Measurements from ENCODE around the gene CLIC6.
A peak's percentile ranks its signal among the peaks of the same experiment; 100 is the strongest.

CLIC6 gene

DNA sequence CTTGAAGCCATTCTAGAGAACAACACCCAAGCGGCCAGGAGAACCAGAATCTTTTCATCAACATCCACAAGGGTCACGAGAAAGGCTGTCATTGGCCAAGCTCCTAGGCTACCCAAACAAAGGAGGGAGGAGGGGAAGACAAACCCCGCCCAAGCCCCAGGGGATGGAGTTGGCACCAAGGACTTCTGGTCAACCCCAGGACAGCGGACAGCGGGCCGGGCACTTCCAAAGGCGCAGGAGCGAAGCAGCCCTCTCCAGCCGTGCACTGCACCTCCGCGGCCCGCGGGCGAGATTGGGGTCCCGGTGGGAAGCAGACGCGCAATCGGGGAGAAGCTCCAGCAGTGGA is at the start of gene CLIC6:
Gene CLIC6 (plus strand): TSS at position 192 of the 346 bp plus-strand sequence. CDS start 395 bp downstream, outside the sequence.
- Mint-ChIP-seq H3K27ac (no peak within 1 kb of the TSS), H3K27me3 (peaks cover 57% of the 10 kb centered on the region), H3K4me1 (peaks cover 4% of the 10 kb centered on the region), H3K36me3 (ENCODE audit: low read depth) (no peaks in the 10 kb centered on the region), H3K4me3 (peak within 1 kb of the TSS; percentile 49), H3K9me3 (no peaks in the 10 kb centered on the region)
- no peak for DNase-seq
- ATAC-seq = no peak

DNA sequence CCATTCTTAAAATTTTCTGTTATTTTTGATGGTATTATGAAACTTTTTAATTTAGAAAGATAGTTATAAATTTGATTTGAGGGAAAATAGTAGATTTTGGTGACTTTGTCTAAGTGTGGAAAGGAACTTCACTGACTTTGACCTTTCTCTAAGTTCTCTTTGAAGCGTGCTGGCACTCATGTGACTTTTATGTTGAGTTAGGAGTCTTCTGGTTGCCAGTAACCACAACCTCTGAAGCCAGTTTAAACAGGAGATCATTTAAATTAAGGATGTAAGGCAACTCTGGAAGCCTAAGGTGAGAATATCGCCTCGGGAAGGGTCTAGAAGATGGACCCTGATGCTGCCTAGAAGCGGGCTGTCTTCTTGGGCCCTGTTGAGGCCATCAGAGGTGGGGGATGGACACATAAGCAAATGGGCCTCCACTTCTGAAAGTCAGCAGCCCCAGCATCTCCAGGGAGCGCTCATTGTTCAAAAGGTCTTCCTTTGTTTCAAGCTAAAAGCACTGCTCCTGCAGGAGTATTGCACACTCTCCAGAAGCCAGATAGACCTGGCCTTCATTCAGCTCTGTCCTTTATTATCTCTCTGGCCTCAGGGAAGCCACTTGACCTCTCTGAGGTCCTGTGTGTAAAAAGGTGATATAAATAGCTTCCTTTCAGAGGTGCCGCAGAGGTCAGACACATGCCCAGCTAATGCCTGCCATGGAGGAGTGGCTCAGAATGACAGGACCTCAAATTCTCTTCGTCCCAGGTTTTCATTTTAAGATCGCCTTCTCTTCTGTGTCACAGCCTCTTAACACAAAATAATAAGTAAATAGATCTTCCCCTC is 48.7 kb upstream of the CLIC6 start:
- H3K4me1 Mint-ChIP-seq = peaks cover 4% of the 10 kb centered on the region
- H3K36me3 Mint-ChIP-seq (ENCODE audit: low read depth) = no peaks in the 10 kb centered on the region
- H3K9me3 Mint-ChIP-seq = no peaks in the 10 kb centered on the region
- no peak overlapping the region for H3K4me3 Mint-ChIP-seq
- DNase-seq (no peak), ATAC-seq (no peak)
- peaks cover 11% of the 10 kb centered on the region for H3K27me3 Mint-ChIP-seq
- no peak overlapping the region for H3K27ac Mint-ChIP-seq

DNA sequence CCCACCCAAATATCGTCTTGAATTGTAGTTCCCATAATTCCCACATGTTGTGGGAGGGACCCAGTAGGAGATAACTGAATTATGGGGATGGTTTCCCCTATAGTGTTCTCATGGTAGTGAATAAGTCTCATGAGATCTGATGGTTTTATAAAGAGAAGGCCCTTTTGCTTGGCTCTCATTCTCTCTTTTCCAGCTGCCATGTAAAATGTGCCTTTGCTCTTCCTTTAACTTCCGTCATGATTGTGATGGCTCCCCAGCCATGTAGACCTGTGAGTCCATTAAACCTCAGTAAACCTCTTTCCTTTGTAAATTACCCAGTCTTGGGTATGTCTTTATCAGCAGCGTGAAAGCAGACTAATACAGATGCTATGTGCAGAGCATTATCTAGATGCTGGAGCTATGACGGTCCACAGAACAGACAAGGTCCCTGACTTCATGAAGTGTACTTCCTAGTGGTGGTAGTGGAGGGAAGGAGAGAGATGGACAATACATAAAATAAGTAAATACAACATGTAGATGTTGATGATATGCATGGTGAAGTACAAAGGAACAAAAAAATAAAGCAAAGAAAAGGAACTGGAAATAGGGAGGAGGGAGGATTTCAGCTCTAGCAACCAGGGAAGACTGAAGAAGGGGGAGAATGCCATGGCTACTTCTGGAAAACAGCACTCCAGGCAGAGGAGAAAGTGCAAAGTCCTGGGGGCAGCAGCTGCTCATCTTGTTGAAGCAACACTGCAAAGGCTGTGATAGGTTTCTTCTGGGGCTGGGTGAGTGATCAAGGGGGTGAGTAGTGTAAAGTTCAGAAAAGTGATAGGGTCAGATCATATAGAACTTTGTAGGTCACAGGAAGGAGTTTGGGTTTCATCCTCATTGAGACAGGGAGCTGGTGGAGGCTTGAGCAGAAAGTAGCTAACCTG is 47.1 kb upstream of the CLIC6 start:
- ATAC-seq = no peak

DNA sequence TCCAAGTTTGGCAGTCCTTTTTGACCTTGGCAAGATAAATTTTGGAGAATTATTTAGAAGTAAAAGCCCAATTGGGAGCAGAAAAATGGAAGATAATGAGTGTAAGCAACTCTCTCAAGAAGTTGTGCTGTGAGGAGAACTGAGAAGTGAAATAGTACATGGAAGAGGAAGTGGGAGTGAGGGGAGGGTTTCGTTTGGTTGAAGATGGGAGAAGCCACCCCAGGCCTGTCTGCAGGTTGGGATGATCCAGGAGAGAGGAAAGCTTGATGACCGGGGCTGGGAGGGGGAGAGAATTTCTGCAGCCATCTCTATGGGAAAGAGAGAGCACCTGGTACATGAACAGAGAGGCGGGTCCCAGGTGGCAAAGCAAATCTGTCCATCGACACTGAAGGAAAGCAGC is 45.3 kb upstream of the CLIC6 start:
- Mint-ChIP-seq H3K4me1 (no peaks in the 10 kb centered on the region), H3K36me3 (ENCODE audit: low read depth) (no peaks in the 10 kb centered on the region), H3K4me3 (no peak overlapping the region), H3K27ac (no peak overlapping the region), H3K27me3 (peaks cover 16% of the 10 kb centered on the region), H3K9me3 (no peaks in the 10 kb centered on the region)
- ATAC-seq (no peak), DNase-seq (no peak)

More for the DNA sequence above, 47.1 kb upstream of the CLIC6 start:
- Mint-ChIP-seq H3K27ac (no peak overlapping the region), H3K4me3 (no peak overlapping the region), H3K27me3 (peaks cover 16% of the 10 kb centered on the region), H3K9me3 (no peaks in the 10 kb centered on the region), H3K4me1 (no peaks in the 10 kb centered on the region), H3K36me3 (ENCODE audit: low read depth) (no peaks in the 10 kb centered on the region)
- no peak for DNase-seq

DNA sequence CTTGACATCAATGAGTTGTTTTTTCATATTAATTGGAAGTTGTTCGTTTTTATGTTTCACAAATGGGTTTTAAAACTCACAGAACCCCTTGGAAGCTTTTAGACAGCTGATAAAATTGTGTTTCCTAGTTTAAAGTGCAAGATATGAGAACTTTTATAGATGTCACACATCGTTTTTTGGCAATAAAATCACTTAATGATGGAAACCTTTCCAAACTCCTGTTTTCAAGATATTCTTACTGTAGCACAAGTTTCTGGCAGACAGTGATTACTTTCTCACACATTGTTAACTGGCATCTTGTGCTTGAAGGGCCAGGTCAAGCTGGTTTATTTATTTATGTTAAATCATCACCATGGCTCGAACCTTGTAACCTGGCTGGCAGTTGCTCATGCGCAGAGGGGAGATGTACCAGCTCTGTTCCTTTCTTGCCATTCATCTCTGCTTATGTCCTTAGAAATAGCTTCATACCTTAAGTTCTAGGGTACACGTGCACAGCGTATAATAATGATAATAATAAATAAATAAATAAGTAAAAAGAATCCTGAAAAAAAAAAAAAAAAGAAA is 43.7 kb upstream of the CLIC6 start:
- ATAC-seq = no peak
- Mint-ChIP-seq H3K36me3 (ENCODE audit: low read depth) (no peaks in the 10 kb centered on the region), H3K4me3 (no peak overlapping the region), H3K27me3 (peaks cover 16% of the 10 kb centered on the region), H3K27ac (no peak overlapping the region), H3K4me1 (no peaks in the 10 kb centered on the region), H3K9me3 (no peaks in the 10 kb centered on the region)
- DNase-seq = no peak

DNA sequence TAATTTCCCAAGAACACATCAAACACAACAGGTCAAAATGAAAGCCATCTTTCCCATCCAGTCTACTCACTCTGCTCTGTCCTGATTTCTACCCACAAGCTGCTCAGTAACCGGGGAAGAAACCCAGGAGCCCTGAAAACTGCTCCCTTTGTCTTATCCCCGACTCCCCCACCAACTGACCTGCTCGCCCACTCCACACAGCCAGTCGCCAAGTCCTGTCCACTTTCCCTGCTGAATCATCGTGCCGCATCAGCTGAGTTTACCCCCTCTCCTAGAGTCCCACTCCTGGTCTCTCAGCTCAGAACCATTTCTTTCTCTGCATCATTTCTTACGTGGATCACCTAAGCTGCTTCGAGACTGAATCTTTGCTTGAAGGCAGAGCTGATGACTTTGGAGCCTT is 42.7 kb upstream of the CLIC6 start:
- Mint-ChIP-seq H3K4me1 (no peaks in the 10 kb centered on the region), H3K4me3 (no peak overlapping the region), H3K9me3 (no peaks in the 10 kb centered on the region), H3K27ac (no peak overlapping the region), H3K27me3 (peaks cover 16% of the 10 kb centered on the region), H3K36me3 (ENCODE audit: low read depth) (no peaks in the 10 kb centered on the region)
- DNase-seq (no peak), ATAC-seq (no peak)

DNA sequence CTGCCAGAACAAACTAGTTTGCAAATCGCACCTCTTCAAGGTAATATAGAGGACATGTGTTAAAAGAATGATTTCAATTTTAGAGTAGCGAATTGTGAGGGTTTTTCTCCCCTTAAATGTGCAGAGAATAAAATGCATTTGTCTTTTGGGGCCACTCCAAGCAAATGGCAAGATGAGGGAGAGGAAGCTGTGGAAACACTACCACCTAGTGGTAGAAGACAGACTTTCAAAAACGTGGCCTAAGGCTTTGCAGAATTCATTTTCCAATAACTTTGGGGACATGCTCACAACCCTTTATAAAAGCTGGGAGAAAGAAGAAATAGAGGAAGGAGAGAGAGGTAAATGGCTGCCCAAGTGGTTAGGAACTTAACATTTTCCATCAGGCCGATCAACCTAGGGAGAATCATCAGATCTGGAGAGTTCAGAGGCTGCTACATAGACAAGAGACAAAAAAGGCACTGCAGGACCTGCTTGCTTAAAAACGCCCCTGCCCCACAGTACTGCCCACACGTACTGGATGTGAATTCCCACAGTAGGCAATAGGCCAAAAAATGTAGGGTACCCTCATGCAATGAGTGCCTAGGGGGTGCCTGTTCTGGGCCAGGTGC is 38.2 kb upstream of the CLIC6 start:
- Mint-ChIP-seq H3K27me3 (peaks cover 7% of the 10 kb centered on the region), H3K9me3 (no peaks in the 10 kb centered on the region), H3K27ac (no peak overlapping the region), H3K4me3 (no peak overlapping the region), H3K36me3 (ENCODE audit: low read depth) (no peaks in the 10 kb centered on the region), H3K4me1 (no peaks in the 10 kb centered on the region)
- DNase-seq = no peak
- peak; percentile 43 for ATAC-seq

DNA sequence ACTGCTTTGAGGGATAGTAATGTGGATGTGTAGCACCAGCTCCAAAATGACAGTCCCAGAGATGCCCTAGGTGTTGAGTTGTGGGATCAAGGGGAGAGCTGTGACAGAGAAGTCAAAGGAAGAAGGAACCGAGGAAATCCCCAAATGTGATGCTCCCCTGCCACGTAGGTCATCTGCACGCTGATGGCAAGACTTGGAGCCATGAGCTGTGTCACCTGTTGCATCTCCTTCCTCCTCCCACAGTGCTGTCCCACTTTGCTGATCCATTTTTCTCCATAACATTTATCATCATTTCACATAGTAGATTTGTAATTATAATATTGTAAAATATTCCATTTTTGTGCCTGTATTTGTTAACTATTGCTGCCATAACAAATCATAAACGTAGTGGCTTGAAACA is 36.3 kb upstream of the CLIC6 start:
- H3K9me3 Mint-ChIP-seq = no peaks in the 10 kb centered on the region
- no peak overlapping the region for H3K27ac Mint-ChIP-seq
- H3K36me3 Mint-ChIP-seq (ENCODE audit: low read depth) = no peaks in the 10 kb centered on the region
- peaks cover 2% of the 10 kb centered on the region for H3K27me3 Mint-ChIP-seq
- H3K4me3 Mint-ChIP-seq = no peak overlapping the region
- no peak for DNase-seq
- no peaks in the 10 kb centered on the region for H3K4me1 Mint-ChIP-seq
- ATAC-seq = no peak

DNA sequence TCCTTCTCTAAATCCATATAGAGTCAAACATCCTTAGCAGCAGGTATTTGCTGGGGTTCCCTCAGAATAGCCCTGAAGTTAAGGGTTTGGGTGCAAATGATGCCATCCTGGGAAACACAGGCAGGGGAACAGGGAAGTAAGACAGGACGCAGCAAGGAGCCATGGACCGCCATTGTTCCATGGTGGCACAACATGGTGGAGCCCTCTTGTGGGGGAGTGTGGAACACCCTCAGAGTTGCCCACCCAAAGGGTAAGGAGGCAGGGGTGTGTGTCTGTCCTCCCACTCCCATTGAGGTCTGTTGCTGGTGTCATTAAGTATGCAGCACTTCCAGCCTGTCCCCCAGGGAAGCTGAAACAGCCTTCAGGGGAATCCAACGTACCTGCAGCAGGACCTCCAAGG is 33.5 kb upstream of the CLIC6 start:
- DNase-seq = peak; percentile 35
- no peak overlapping the region for H3K27ac Mint-ChIP-seq
- ATAC-seq = peak; percentile 41
- H3K9me3 Mint-ChIP-seq = peaks cover 3% of the 10 kb centered on the region
- no peak overlapping the region for H3K4me3 Mint-ChIP-seq
- H3K27me3 Mint-ChIP-seq = peaks cover 2% of the 10 kb centered on the region
- H3K4me1 Mint-ChIP-seq = peaks cover 11% of the 10 kb centered on the region
- H3K36me3 Mint-ChIP-seq (ENCODE audit: low read depth) = no peaks in the 10 kb centered on the region

DNA sequence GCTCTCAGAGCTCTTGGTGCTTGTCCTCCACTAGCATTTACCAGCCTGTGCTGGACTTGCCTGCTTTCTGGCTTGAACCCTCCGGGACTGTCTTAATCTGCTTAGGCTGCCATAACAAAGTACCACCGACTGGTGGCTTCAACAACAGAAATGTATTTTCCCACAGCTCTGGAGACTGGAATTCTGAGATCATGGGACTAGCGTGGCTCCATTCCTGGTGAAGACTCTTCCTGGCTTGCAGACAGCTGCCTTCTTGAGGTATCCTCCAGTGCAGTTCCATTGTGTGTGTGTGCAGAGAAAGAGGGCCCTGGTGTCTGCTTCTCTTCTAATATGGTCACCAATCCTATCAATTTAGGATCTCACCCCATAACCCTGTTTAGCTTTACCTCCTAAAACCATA is 31.8 kb upstream of the CLIC6 start:
- H3K27ac Mint-ChIP-seq = no peak overlapping the region
- peaks cover 3% of the 10 kb centered on the region for H3K9me3 Mint-ChIP-seq
- DNase-seq (no peak), ATAC-seq (no peak)
- H3K36me3 Mint-ChIP-seq (ENCODE audit: low read depth) = no peaks in the 10 kb centered on the region
- H3K4me3 Mint-ChIP-seq = no peak overlapping the region
- peaks cover 2% of the 10 kb centered on the region for H3K27me3 Mint-ChIP-seq
- H3K4me1 Mint-ChIP-seq = peaks cover 26% of the 10 kb centered on the region

DNA sequence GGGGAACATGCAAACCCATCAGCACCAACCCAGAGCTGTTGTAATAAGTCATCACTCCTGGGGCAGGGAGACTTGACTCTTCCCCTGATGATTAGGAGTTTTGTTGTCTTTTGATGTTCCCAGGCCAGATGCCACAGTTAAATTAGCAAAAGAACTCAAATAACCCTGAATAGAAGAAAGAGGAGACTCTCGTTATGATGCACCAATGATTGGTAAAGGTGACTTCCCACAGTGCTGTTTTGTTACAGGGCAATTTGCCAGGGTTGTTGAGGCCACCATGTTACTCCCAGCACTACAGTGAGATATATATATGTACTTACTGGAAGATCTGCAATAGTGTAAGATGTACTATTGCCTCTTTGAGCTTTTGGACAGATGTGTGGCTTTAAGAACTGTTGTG is 29.5 kb upstream of the CLIC6 start:
- H3K4me1 Mint-ChIP-seq = peaks cover 33% of the 10 kb centered on the region
- ATAC-seq = no peak
- H3K36me3 Mint-ChIP-seq (ENCODE audit: low read depth) = no peaks in the 10 kb centered on the region
- DNase-seq = no peak
- no peaks in the 10 kb centered on the region for H3K27me3 Mint-ChIP-seq
- H3K4me3 Mint-ChIP-seq = no peak overlapping the region
- H3K27ac Mint-ChIP-seq = no peak overlapping the region
- peaks cover 3% of the 10 kb centered on the region for H3K9me3 Mint-ChIP-seq

DNA sequence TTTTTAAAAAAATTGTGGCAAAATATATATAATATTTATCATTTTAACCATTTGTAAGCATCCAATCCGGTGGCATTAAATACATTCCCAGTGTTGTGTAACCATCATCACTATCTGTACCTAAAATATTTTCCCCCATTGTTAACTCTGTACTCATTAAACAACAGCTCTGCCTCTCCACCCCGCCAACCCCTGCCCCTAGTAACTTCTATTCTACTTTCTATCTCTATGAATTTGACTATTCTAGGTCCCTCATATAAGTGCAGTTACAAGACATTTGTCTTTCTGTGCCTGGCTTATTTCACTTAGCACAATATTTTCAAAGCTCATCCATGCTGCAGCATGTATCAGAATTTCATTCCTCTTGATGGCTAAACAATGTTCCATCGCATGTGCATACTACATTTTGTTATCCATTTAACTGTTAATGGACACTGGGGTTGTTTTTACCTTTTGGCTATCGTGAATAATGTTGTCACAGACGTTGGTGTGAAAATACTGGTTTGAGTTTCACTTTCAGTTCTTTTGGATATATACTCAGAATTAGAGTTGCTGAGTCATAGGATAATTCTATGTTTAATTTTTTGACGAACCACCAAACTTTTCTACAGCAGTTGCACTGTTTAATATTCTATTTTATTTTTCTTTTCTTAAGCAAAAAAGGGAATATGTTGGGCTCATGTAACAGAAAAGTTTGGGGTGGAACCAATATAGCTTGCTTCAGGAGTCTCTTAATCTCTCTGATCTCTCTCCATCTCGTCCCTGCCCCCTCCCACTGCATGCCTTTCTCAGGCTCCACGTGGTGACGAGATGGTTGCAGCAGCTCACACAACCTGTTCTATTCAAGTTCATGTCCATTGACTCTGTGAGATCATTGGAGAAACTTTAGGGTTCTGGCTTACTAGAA is 28.7 kb upstream of the CLIC6 start:
- DNase-seq (peak; percentile 23), ATAC-seq (peak; percentile 48)
- peaks cover 33% of the 10 kb centered on the region for H3K4me1 Mint-ChIP-seq
- no peaks in the 10 kb centered on the region for H3K27me3 Mint-ChIP-seq
- H3K36me3 Mint-ChIP-seq (ENCODE audit: low read depth) = no peaks in the 10 kb centered on the region
- H3K27ac Mint-ChIP-seq = peak overlapping the region; percentile 84
- peak overlapping the region; percentile 43 for H3K4me3 Mint-ChIP-seq
- H3K9me3 Mint-ChIP-seq = peaks cover 3% of the 10 kb centered on the region

DNA sequence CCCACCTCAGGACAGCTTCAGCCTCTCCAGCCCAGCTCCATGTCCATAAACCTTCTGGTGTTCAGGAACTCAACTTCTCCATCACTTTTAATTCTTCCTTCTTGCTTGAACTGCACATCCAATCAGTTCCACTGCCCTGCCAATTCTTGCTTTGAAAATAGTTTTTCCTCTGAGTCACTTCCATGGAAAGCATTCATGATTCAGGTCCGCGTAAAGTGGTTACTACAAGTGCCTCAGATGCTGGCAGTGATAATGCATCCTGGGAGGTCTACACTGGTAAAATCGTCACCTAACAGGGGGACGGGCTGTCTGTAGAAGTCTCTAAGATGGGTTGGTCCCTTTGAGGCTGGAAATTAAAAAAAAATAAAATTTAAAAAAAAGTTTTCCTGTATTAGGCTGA is 27.9 kb upstream of the CLIC6 start:
- no peaks in the 10 kb centered on the region for H3K27me3 Mint-ChIP-seq
- no peaks in the 10 kb centered on the region for H3K36me3 Mint-ChIP-seq (ENCODE audit: low read depth)
- peak overlapping the region; percentile 43 for H3K4me3 Mint-ChIP-seq
- DNase-seq (no peak), ATAC-seq (peak; percentile 65)
- peaks cover 33% of the 10 kb centered on the region for H3K4me1 Mint-ChIP-seq
- H3K27ac Mint-ChIP-seq = peak overlapping the region; percentile 84
- peaks cover 3% of the 10 kb centered on the region for H3K9me3 Mint-ChIP-seq
